HG03575 (cell line): ENCODE measurements around the gene HSPBAP1.
A peak's percentile ranks its signal among the peaks of the same experiment; 100 is the strongest.

Source experiments
- ATAC-seq: cut with Tn5 transposase; IDR thresholded peaks from one replicate; pipeline ENCODE4 v1.9.1; 2021; ENCODE audit not compliant: unreplicated experiment, insufficient number of reproducible peaks, low FRiP score; ENCODE audit errors: extremely low read depth

Gene HSPBAP1

GRCh38 chr3:122793568-122794416, at the start of gene HSPBAP1:
HSPBAP1 (minus strand) TSS chr3:122793831; CDS start chr3:122793680, 151 bp downstream.
- no peak for ATAC-seq

DNA sequence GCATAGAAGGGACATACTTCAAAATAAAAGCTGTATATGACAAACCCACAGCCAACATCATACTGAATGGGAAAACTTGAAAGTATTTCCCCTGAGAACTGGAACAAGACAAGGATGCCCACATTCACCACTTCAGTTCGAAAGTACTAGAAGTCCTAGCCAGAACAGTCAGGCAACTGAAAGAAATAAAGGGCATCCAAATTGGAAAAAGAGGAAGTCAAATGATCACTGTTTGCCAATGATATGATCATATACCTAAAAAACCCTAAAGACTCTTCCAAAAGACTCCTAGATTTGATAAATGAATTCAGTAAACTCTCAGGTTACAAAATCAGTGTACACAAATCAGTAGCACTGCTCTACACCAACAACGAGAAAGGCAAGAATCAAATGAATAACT, 42.0 kb upstream of the HSPBAP1 start:
- no peak for ATAC-seq

GRCh38 chr3:122828281-122828680, 34.6 kb upstream of the HSPBAP1 start:
- no peak for ATAC-seq

GRCh38 chr3:122826278-122826677, 32.6 kb upstream of the HSPBAP1 start:
- no peak for ATAC-seq

- ATAC-seq: no peak
Measured at GRCh38 chr3:122825460-122825859, 31.8 kb upstream of the HSPBAP1 start.

DNA sequence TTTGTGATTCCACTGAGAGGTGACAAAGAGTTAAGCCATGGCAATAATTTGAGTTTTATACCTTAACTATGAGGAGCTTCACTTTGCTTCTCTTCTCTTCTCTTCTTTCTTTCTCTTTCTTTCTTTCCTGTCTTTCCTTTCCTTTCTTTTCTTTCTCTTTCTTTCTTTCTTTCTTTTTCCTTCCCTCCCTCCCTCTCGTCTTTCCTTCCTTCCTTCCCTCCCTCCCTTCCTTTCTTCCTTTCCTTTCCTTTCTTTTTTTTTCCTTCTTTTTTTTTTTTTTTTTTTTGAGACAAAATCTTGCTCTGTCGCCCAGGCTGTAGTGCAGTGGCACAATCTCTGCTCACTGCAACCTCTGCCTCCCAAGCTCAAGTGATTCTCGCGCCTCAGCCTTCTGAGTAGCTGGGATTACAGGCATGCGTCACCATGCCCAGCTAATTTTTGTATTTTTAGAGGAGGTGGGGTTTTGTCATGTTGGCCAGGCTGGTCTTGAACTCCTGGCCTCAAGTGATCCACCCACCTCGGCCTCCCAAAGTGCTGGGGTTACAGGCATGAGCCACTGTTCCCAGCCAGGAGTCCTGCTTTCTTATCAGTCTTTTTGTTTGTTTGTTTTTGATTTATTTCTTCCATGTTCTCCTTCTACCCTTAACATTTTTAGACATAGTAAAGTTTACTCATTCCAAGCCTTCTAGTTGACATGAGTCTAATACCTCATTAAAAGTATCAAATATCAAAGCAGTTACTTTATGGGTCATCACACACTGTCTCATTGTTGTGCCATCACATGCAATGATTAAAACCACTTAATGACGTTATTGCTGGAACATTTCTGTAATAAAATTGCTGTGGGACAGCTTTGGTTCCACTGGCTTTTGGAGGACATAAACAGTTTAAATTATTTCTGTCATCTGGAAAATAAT, 31.1 kb upstream of the HSPBAP1 start:
- ATAC-seq: no peak

GRCh38 chr3:122816587-122816986, 23.0 kb upstream of the HSPBAP1 start:
- no peak for ATAC-seq

GRCh38 chr3:122810734-122811133, 17.1 kb upstream of the HSPBAP1 start:
- ATAC-seq: no peak

DNA sequence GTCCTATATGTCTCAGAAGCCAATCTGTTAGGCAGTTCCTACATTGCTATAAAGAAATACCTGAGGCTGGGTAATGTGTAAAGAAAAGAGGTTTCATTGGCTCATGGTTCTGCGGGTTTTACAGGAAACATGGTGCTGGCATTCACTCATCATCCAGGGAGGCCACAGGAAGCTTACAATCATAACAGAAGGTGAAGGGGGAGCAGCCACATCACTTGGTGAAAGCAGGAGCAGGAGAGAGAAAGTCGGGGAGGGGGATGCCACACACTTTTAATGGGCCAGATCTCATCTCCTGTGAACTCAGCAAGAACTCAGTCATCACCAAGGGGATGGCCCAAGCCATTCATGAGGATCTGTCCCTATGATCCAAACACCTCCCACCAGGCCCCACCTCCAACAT, 10.3 kb upstream of the HSPBAP1 start:
- no peak for ATAC-seq

DNA sequence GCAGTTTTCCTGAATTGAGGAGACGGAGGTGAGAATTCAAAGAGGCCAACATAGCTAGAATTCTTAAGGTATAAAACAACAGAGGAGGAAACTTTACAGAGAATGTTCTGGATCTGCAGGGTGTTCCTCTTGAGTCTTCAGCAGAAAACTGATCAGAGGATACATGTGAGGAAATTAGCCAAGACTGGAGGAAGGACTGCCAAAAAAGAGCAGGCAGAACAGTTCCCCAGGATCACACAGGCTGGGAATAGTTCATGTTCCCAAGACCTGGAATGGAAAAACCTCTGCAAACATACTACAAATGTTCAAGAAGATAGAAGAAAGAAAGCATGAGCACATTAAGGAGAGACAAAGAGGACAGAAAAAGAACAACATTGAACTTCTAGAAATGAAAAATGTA, 8.7 kb upstream of the HSPBAP1 start:
- no peak for ATAC-seq

DNA sequence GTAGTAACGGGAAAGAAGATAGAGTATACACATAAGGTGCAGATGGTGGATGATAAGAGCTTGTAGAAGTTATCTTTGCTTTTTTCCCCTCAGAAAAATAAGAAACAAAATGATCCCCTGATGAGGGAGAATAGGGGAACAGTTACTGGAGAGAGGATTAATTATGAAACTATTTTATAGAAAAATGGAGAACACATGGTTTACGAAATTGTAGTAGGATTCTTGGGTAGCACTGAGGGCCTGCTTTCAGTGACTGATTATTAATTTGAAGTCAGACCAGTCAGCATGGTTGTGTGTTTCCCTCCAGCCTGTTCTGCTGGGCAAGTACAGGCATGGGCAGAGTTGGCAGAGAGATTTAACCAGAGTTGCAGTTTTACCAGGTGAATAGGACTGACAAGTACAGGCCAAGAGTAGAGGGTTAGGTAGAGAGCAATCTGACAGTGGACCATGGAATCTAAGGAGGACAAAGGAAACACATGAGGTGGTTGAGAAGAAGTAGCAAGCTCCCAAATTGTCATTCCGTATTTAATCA, 7.1 kb upstream of the HSPBAP1 start:
- ATAC-seq: no peak

DNA sequence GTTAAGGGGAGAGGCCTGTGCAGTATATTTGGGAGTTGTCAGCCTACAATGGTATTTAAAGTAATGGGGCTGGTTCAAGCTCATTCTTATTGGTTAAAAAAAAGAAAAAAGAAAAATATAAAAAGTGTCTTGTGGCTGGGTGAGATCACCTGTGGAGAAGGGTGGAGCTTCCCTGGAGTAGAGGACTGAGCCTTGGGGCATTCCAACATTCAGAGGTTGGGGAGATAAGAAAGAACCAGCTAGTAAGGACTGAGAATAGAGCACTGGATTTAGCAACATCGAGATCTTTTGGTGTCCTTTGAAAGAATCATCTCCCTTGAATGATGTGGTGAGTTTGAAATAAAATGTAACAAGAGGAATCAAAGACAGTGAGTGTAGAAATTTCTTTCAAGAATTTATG, 6.4 kb upstream of the HSPBAP1 start:
- ATAC-seq: no peak

GRCh38 chr3:122799322-122799721, 5.7 kb upstream of the HSPBAP1 start:
- no peak for ATAC-seq

GRCh38 chr3:122797291-122797690, 3.7 kb upstream of the HSPBAP1 start:
- ATAC-seq: no peak

DNA sequence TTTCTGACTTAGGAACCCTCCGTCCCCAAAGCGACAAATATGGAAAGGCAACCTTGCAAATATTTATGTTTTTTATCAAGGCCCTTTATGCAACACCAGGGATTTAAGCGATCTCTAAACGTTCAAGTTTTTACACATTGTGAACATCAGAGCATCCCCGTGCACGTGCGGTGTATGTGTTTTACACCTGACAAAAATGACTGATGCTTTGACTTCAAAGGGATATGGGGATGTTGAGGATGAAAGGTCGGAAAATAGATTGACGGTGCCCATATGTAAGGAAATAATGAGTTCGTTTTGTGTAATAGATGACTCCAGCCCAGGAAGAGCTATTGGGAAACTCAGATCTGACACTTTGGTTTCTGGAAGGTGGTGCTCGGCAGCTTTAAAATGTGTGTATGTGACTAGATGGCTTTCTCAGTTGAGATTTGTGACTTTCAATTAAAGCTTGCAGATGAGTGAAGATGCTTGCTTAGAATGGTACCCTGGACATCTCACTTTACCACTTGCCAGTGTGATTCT, 2.1 kb upstream of the HSPBAP1 start:
- ATAC-seq: no peak

- ATAC-seq: peak; percentile 35
Measured at GRCh38 chr3:122794779-122795673, 1.4 kb upstream of the HSPBAP1 start, which contains the start of gene SLC49A4. SLC49A4 (plus strand) TSS chr3:122795069; CDS start chr3:122795193, 124 bp downstream.

GRCh38 chr3:122794483-122794778, 800 bp upstream of the HSPBAP1 start:
- ATAC-seq: no peak

GRCh38 chr3:122789585-122790273, 3.9 kb downstream of the HSPBAP1 start:
- ATAC-seq: no peak
